ENCODE data around the gene CSTPP1.
"Not testable (repeated sequence)": the region's sequence is repeated elsewhere in the genome, so short reads cannot be mapped to it uniquely, and the experiment has no call there.

The CSTPP1 gene

GRCh38 chr11:46918788-46919513 lies 17.6 kb upstream of the CSTPP1 start:
- H3K79me2 ChIP-seq (ENCODE audit: insufficient read depth, low read depth) = no peaks in the 10 kb centered on the region
- H4K20me1 ChIP-seq (ENCODE audit: insufficient read depth) = no peaks in the 10 kb centered on the region
- TF ChIP-seq CTCF (conservative IDR thresholded peaks at IDR 0.05; ENCODE audit: low read depth, low read length) = no peak
- peaks cover 11% of the 10 kb centered on the region; the same call in 1 of the 2 replicates for H3K27me3 ChIP-seq (ENCODE audit: insufficient read depth, low read depth)
- H3K9ac ChIP-seq = no peak overlapping the region
- peaks cover 12% of the 10 kb centered on the region for H3K4me1 ChIP-seq (ENCODE audit: low read depth, poor library complexity, severe bottlenecking)
- H2AFZ ChIP-seq (ENCODE audit: low read depth) = peak overlapping the region; percentile 69
- H3K4me2 ChIP-seq = peak overlapping the region; percentile 71
- H3K4me3 ChIP-seq (IDR thresholded peaks at IDR 0.05; ENCODE audit: insufficient read depth, low read depth, low read length) = no peak overlapping the region
- no peaks in the 10 kb centered on the region for H3K36me3 ChIP-seq (ENCODE audit: insufficient read depth)
- H3K27ac ChIP-seq = no peak overlapping the region

DNA sequence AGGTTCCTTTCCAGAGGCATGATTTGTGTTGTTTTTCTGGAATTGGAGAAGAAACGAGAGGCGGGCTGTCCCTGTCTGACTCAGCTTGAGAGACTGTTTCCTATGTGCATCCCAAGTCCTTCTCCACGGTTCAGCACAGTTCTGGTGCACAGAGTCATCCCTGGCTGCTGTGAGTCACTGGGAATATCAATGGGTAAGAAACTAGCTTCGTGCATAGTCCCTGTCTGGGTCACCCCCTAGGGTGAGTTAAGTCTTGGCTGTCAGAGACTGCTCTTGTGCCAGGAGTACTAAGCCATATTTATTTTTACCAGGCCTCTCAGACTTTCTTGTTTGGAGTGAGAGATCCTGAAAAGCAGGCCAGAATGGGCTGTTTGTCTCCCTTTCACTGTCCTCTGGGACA lies 15.8 kb upstream of the CSTPP1 start:
- peaks cover 12% of the 10 kb centered on the region for H3K4me1 ChIP-seq (ENCODE audit: low read depth, poor library complexity, severe bottlenecking)
- no peak overlapping the region for H3K9ac ChIP-seq
- no peak overlapping the region for H2AFZ ChIP-seq (ENCODE audit: low read depth)
- no peak overlapping the region for H3K4me2 ChIP-seq
- no peaks in the 10 kb centered on the region for H3K36me3 ChIP-seq (ENCODE audit: insufficient read depth)
- peaks cover 11% of the 10 kb centered on the region; the same call in 1 of the 2 replicates for H3K27me3 ChIP-seq (ENCODE audit: insufficient read depth, low read depth)
- H4K20me1 ChIP-seq (ENCODE audit: insufficient read depth) = no peaks in the 10 kb centered on the region
- no peak for TF ChIP-seq CTCF (conservative IDR thresholded peaks at IDR 0.05; ENCODE audit: low read depth, low read length)
- H3K79me2 ChIP-seq (ENCODE audit: insufficient read depth, low read depth) = no peaks in the 10 kb centered on the region
- H3K27ac ChIP-seq = no peak overlapping the region
- H3K4me3 ChIP-seq (IDR thresholded peaks at IDR 0.05; ENCODE audit: insufficient read depth, low read depth, low read length) = no peak overlapping the region

- H3K36me3 ChIP-seq (ENCODE audit: insufficient read depth); H3K9ac ChIP-seq; H3K4me3 ChIP-seq (IDR thresholded peaks at IDR 0.05; ENCODE audit: insufficient read depth, low read depth, low read length); H4K20me1 ChIP-seq (ENCODE audit: insufficient read depth); H3K27ac ChIP-seq; H3K4me1 ChIP-seq (ENCODE audit: low read depth, poor library complexity, severe bottlenecking); H3K4me2 ChIP-seq; H3K27me3 ChIP-seq (ENCODE audit: insufficient read depth, low read depth); H3K79me2 ChIP-seq (ENCODE audit: insufficient read depth, low read depth); H2AFZ ChIP-seq (ENCODE audit: low read depth): not testable (repeated sequence)
Observed at GRCh38 chr11:46927928-46928327, 8.6 kb upstream of the CSTPP1 start.

- not testable (repeated sequence) for H3K4me1 ChIP-seq (ENCODE audit: low read depth, poor library complexity, severe bottlenecking)
Observed at GRCh38 chr11:46928701-46929100, 7.9 kb upstream of the CSTPP1 start.

GRCh38 chr11:46930089-46930488 lies 6.5 kb upstream of the CSTPP1 start:
- no peak overlapping the region for H3K9ac ChIP-seq
- TF ChIP-seq CTCF (conservative IDR thresholded peaks at IDR 0.05; ENCODE audit: low read depth, low read length) = no peak
- H3K4me2 ChIP-seq = no peak overlapping the region
- H3K4me3 ChIP-seq (IDR thresholded peaks at IDR 0.05; ENCODE audit: insufficient read depth, low read depth, low read length) = no peak overlapping the region
- H3K27ac ChIP-seq = no peak overlapping the region
- no peaks in the 10 kb centered on the region for H4K20me1 ChIP-seq (ENCODE audit: insufficient read depth)
- H3K4me1 ChIP-seq (ENCODE audit: low read depth, poor library complexity, severe bottlenecking) = no peaks in the 10 kb centered on the region
- no peaks in the 10 kb centered on the region for H3K27me3 ChIP-seq (ENCODE audit: insufficient read depth, low read depth)
- no peaks in the 10 kb centered on the region for H3K36me3 ChIP-seq (ENCODE audit: insufficient read depth)
- no peak overlapping the region for H2AFZ ChIP-seq (ENCODE audit: low read depth)
- H3K79me2 ChIP-seq (ENCODE audit: insufficient read depth, low read depth) = no peaks in the 10 kb centered on the region

More at GRCh38 chr11:46928701-46929100, 7.9 kb upstream of the CSTPP1 start:
- H4K20me1 ChIP-seq (ENCODE audit: insufficient read depth); H2AFZ ChIP-seq (ENCODE audit: low read depth); H3K27me3 ChIP-seq (ENCODE audit: insufficient read depth, low read depth); H3K9ac ChIP-seq; H3K27ac ChIP-seq; H3K4me2 ChIP-seq; H3K4me3 ChIP-seq (IDR thresholded peaks at IDR 0.05; ENCODE audit: insufficient read depth, low read depth, low read length); H3K36me3 ChIP-seq (ENCODE audit: insufficient read depth); H3K79me2 ChIP-seq (ENCODE audit: insufficient read depth, low read depth): not testable (repeated sequence)

Measured in KMS-11 (cell line).